Ovary (tissue), 3 donors: ENCODE measurements around the gene IGFBP4.

Source experiments
- CTCF ChIP-seq, 3 donors: fragments of 450-650 bp in 2 of 3; fragments of 200-600 bp in 1 of 3; IDR thresholded peaks; one replicate each; pipeline versions ENCODE4 v1.5.1 to v1.8.0; 2016 to 2022; ENCODE audit warnings: antibody characterized with exemption in 3 of 3, mild to moderate bottlenecking in 1 of 3
- EP300 ChIP-seq: sonication (generic); formaldehyde crosslinking; IDR thresholded peaks from one replicate; pipeline ENCODE4 v1.6.1; 2017; ENCODE audit warnings: antibody characterized with exemption
- POLR2A ChIP-seq: fragments of 450-650 bp; IDR thresholded peaks from one replicate; pipeline ENCODE4 v1.6.1; 2017; ENCODE audit warnings: antibody characterized with exemption, mild to moderate bottlenecking, moderate library complexity
- donor health status: DM: no; HTN: no; CAD: no.

- TF ChIP-seq CTCF (IDR thresholded peaks at IDR 0.05) = no peak
- no peak for TF ChIP-seq POLR2A
- no peak for TF ChIP-seq EP300
Observed at GRCh38 chr17:40419559-40420331, 23.5 kb upstream of the IGFBP4 start.
